GM10248 (cell line): ENCODE measurements around the gene FLII.

ENCODE experiments used
- CTCF ChIA-PET: fragments of 300-600 bp; sonication (Branson Sonifier 250); formaldehyde crosslinking; extraction: SDS; loops from one replicate; lab custom pipeline; 2021; ENCODE audit warnings: antibody characterized with exemption; lab: Yijun Ruan, JAX
- POLR2A ChIA-PET: fragments of 350-650 bp; sonication (Branson Sonifier 250); formaldehyde crosslinking; extraction: SDS; loops from one replicate; lab custom pipeline; 2020; ENCODE audit warnings: antibody characterized with exemption; lab: Yijun Ruan, JAX
- DNase-seq: peaks from one replicate; pipeline ENCODE4 v3.0.0; 2012; ENCODE audit errors: extremely low spot score
- CTCF ChIP-seq: IDR thresholded peaks from 2 replicates; pipeline ENCODE4 v1.5.1; 2012; ENCODE audit warnings: mild to moderate bottlenecking, low read depth; ENCODE audit errors: extremely low read depth, missing control alignments, control extremely low read depth

Gene FLII

GRCh38 chr17:18245038-18245776 lies 13.3 kb downstream of the FLII start:
- CTCF ChIA-PET: no interaction called here
- TF ChIP-seq CTCF: no peak
- POLR2A ChIA-PET: no interaction called here

GRCh38 chr17:18241229-18241871 lies 17.2 kb downstream of the FLII start:
- CTCF ChIA-PET: no interaction called here
- POLR2A ChIA-PET: no interaction called here
- no peak for TF ChIP-seq CTCF
- no peak for DNase-seq

More at GRCh38 chr17:18245038-18245776, 13.3 kb downstream of the FLII start:
- no peak for DNase-seq

GRCh38 chr17:18240449-18240848 lies 18.1 kb downstream of the FLII start:
- DNase-seq: no peak
- TF ChIP-seq CTCF: no peak
- POLR2A ChIA-PET: no interaction called here
- CTCF ChIA-PET: interaction anchor here (1.3 kb wide), 2 partner anchors 9 kb away, joined by 3 to 6 read pairs; no protein-coding TSS in a partner anchor

GRCh38 chr17:18238299-18238698 lies 20.2 kb downstream of the FLII start:
- CTCF ChIA-PET: interaction anchor here (1.8 kb wide), 1 partner anchor 22 kb away, joined by 5 read pairs; no protein-coding TSS in a partner anchor
- TF ChIP-seq CTCF: no peak
- POLR2A ChIA-PET: no interaction called here
- DNase-seq: no peak

- CTCF ChIA-PET: interaction anchor here (0.9 to 1.8 kb wide), 2 partner anchors 10 to 21 kb away, joined by 3 to 5 read pairs; no protein-coding TSS in a partner anchor
- POLR2A ChIA-PET: no interaction called here
- no peak for DNase-seq
- no peak for TF ChIP-seq CTCF
Observed at GRCh38 chr17:18237461-18237860, 21.1 kb downstream of the FLII start.

- TF ChIP-seq CTCF: no peak
- DNase-seq: no peak
- ChIA-PET CTCF (interaction anchor here (0.9 to 2.1 kb wide), 3 partner anchors 11 to 18 kb away, joined by 3 to 8 read pairs (median 3); no protein-coding TSS in a partner anchor), POLR2A (no interaction called here)
Observed at GRCh38 chr17:18236494-18236893, 22.0 kb downstream of the FLII start.
